Activated naive CD8-positive, alpha-beta T cell (primary cell): ENCODE results near the gene KIF16B.

Experiments used
- H3K27ac Mint-ChIP-seq: one replicate; pipeline ENCODE4 v1.8.0; 2021; ENCODE audit warnings: mixed read lengths
- H3K27me3 Mint-ChIP-seq: one replicate; pipeline ENCODE4 v1.8.0; 2021; ENCODE audit warnings: mixed read lengths
- H3K36me3 Mint-ChIP-seq: one replicate; pipeline ENCODE4 v1.8.0; 2021; ENCODE audit warnings: mixed read lengths
- H3K4me1 Mint-ChIP-seq: one replicate; pipeline ENCODE4 v1.8.0; 2021; ENCODE audit warnings: low read depth, mixed read lengths
- H3K4me3 Mint-ChIP-seq: one replicate; pipeline ENCODE4 v1.8.0; 2021; ENCODE audit warnings: mild to moderate bottlenecking, mixed read lengths
- H3K9me3 Mint-ChIP-seq: one replicate; pipeline ENCODE4 v1.8.0; 2021; ENCODE audit warnings: low read depth, mixed read lengths

KIF16B gene

GRCh38 chr20:16472045-16472872 is 101.0 kb downstream of the KIF16B start:
- H3K4me3 Mint-ChIP-seq: no peak overlapping the region
- H3K27me3 Mint-ChIP-seq: no peaks in the 10 kb centered on the region
- peaks cover 12% of the 10 kb centered on the region for H3K36me3 Mint-ChIP-seq
- no peak overlapping the region for H3K27ac Mint-ChIP-seq
- H3K9me3 Mint-ChIP-seq: no peaks in the 10 kb centered on the region
- H3K4me1 Mint-ChIP-seq: no peaks in the 10 kb centered on the region

DNA sequence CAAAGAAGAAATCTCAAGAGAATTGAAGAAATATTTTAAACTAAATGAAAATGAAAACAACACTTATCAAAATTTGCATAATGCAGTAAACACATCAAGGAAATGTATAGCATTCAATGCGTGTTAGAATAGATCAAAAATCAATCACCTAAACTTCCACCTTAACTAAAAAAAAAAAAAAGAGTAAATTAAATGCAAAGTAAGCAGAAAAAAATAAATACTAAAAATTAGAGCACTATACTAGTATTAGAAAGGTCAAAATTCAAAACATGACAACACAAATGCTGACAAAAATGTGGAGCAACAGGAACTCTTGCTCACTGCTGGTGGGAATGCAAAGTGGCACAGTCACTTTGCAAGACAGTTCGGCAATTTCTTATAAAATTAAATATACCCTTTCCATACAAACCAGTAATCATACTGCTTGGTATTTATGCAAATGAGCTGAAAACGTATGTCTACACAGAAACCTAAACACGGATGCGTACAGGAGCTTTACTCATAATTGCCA is 103.8 kb downstream of the KIF16B start:
- Mint-ChIP-seq H3K9me3 (no peaks in the 10 kb centered on the region), H3K4me1 (no peaks in the 10 kb centered on the region), H3K4me3 (no peak overlapping the region), H3K27ac (no peak overlapping the region), H3K36me3 (peaks cover 13% of the 10 kb centered on the region), H3K27me3 (no peaks in the 10 kb centered on the region)

DNA sequence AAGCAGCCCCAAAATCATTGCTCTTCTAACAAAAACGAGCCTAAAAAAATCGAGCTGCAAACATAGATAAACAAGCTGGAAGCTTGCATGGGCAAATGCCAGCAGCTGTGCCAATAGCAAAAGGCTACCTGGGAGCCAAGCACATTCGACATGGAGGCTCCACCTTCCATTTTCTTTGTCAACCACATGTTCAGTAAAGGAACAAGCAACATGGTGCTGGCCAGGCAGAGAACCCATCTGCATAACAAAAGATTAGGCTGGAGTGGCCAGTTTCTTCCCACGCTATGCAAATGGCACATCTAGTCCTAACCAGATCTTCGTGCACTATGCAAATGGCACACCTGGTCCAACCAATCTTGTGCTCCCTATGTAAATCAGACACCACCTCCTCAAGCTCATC is 110.5 kb downstream of the KIF16B start:
- no peaks in the 10 kb centered on the region for H3K4me1 Mint-ChIP-seq
- no peak overlapping the region for H3K27ac Mint-ChIP-seq
- no peaks in the 10 kb centered on the region for H3K9me3 Mint-ChIP-seq
- H3K27me3 Mint-ChIP-seq: no peaks in the 10 kb centered on the region
- H3K4me3 Mint-ChIP-seq: no peak overlapping the region
- H3K36me3 Mint-ChIP-seq: peaks cover 11% of the 10 kb centered on the region

DNA sequence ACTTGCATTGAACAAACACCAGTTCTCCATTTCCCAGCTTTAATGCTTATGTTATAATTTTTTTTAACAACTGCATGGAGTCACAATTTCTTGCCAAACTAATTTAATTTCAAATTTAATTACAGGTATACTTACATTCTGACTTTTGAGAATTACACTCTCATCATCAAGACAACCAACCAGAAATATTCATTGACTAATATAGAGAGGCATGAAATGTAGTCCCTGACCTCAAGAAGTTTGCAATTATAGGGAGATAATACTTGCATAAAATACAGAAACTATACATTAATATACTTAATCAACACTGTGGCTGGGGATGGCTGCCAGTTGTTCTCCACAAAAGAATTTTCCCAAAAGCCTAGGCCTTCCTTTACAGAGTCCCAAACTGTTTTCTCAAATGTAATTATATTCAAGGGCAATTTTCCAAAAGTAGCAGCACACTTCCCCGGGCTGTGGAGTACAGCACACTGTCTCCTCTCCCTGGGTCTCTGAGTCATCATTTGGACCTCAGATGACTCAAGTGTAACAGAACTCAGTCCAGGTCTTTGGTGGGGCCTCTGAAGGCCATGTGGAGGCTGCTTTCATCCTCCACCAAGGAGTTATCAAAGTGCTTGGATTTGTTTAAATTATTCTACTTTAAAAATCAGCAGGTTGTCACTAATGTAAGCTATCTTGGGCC is 114.1 kb downstream of the KIF16B start:
- no peak overlapping the region for H3K4me3 Mint-ChIP-seq
- no peaks in the 10 kb centered on the region for H3K4me1 Mint-ChIP-seq
- no peak overlapping the region for H3K27ac Mint-ChIP-seq
- no peaks in the 10 kb centered on the region for H3K27me3 Mint-ChIP-seq
- H3K9me3 Mint-ChIP-seq: no peaks in the 10 kb centered on the region
- peaks cover 11% of the 10 kb centered on the region for H3K36me3 Mint-ChIP-seq

- Mint-ChIP-seq H3K4me3 (no peak overlapping the region), H3K27ac (no peak overlapping the region)
Observed at GRCh38 chr20:16457514-16457913, 115.7 kb downstream of the KIF16B start.

DNA sequence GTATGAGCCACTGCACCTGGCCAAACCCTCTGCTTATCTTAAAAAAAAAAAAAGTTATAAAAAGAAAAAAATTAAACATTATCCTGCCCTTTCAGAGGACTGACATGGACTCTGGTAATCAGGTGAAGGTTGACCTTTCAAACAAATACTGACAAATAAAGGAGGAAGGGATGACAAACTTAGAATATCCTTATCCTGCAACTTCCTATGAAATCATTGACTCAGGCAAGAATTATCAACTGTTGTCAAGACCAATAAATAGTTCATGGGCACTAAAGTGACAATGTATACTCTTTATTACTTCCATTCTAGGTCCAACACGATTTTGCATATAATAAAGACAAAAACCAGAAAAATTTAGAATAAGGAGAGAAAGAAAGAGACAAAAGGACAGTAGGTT is 117.9 kb downstream of the KIF16B start:
- Mint-ChIP-seq H3K4me1 (no peaks in the 10 kb centered on the region), H3K27ac (no peak overlapping the region), H3K9me3 (no peaks in the 10 kb centered on the region), H3K4me3 (no peak overlapping the region), H3K36me3 (peaks cover 13% of the 10 kb centered on the region), H3K27me3 (no peaks in the 10 kb centered on the region)

More at GRCh38 chr20:16457514-16457913, 115.7 kb downstream of the KIF16B start:
- Mint-ChIP-seq H3K9me3 (no peaks in the 10 kb centered on the region), H3K36me3 (peaks cover 5% of the 10 kb centered on the region), H3K4me1 (no peaks in the 10 kb centered on the region), H3K27me3 (no peaks in the 10 kb centered on the region)

- no peak overlapping the region for H3K27ac Mint-ChIP-seq
- H3K4me3 Mint-ChIP-seq: no peak overlapping the region
- H3K27me3 Mint-ChIP-seq: no peaks in the 10 kb centered on the region
- H3K36me3 Mint-ChIP-seq: peaks cover 30% of the 10 kb centered on the region
- no peaks in the 10 kb centered on the region for H3K4me1 Mint-ChIP-seq
- H3K9me3 Mint-ChIP-seq: no peaks in the 10 kb centered on the region
Observed at GRCh38 chr20:16451982-16452381, 121.3 kb downstream of the KIF16B start.

GRCh38 chr20:16451001-16451400 is 122.2 kb downstream of the KIF16B start:
- Mint-ChIP-seq H3K36me3 (peaks cover 32% of the 10 kb centered on the region), H3K9me3 (no peaks in the 10 kb centered on the region), H3K27ac (no peak overlapping the region), H3K4me3 (no peak overlapping the region), H3K27me3 (no peaks in the 10 kb centered on the region), H3K4me1 (no peaks in the 10 kb centered on the region)

DNA sequence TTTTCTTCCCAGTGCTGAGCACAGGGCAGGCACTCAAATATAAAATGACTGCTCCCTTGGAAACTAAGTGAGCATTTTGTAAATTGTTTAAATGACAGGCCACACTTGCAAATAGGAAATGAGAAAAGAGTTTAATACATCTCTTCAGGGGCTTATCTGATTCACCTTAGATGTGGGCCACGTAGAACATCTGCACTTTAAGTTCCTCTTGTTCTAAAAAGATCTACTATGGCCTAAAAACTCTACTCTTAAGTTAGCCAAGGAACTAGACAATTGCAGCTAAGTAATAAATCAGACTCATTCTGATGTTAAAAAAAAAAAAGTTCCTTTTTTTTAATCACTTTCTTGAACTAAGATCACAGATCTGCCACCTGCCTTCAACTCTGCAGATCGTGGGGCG is 126.3 kb downstream of the KIF16B start:
- Mint-ChIP-seq H3K36me3 (peaks cover 30% of the 10 kb centered on the region), H3K27ac (no peak overlapping the region), H3K27me3 (no peaks in the 10 kb centered on the region), H3K9me3 (no peaks in the 10 kb centered on the region), H3K4me1 (no peaks in the 10 kb centered on the region), H3K4me3 (no peak overlapping the region)

- Mint-ChIP-seq H3K27ac (no peak overlapping the region), H3K4me1 (no peaks in the 10 kb centered on the region), H3K36me3 (peaks cover 29% of the 10 kb centered on the region)
Observed at GRCh38 chr20:16446246-16446645, 127.0 kb downstream of the KIF16B start.

DNA sequence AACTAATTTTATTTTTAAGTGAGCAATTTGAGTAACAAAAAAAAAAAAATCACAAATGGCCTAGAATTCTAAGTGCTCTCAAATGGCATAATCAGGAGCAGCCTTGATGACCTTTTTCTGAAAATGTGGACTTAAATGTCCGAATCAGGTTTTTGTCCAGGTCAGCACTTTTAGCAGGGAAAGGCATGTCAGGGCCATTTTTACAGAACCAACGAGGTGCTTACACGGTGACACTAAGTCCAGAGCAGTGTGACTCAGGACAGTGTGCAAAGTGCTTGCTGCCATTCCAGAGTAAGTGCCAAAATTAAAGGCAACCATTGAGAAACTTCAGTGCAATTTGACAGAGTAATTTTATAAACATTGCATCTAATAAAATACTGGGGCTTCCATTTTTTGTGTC is 127.8 kb downstream of the KIF16B start:
- Mint-ChIP-seq H3K4me1 (no peaks in the 10 kb centered on the region), H3K9me3 (no peaks in the 10 kb centered on the region), H3K27me3 (no peaks in the 10 kb centered on the region), H3K4me3 (no peak overlapping the region), H3K27ac (no peak overlapping the region), H3K36me3 (peaks cover 23% of the 10 kb centered on the region)

More at GRCh38 chr20:16446246-16446645, 127.0 kb downstream of the KIF16B start:
- no peaks in the 10 kb centered on the region for H3K27me3 Mint-ChIP-seq
- H3K9me3 Mint-ChIP-seq: no peaks in the 10 kb centered on the region
- no peak overlapping the region for H3K4me3 Mint-ChIP-seq

GRCh38 chr20:16444057-16444777 is 129.0 kb downstream of the KIF16B start:
- Mint-ChIP-seq H3K4me1 (peaks cover 7% of the 10 kb centered on the region), H3K4me3 (no peak overlapping the region), H3K27ac (no peak overlapping the region), H3K36me3 (peaks cover 28% of the 10 kb centered on the region), H3K9me3 (peaks cover 7% of the 10 kb centered on the region), H3K27me3 (no peaks in the 10 kb centered on the region)

GRCh38 chr20:16441546-16442164 is 131.6 kb downstream of the KIF16B start:
- no peak overlapping the region for H3K4me3 Mint-ChIP-seq
- H3K27ac Mint-ChIP-seq: no peak overlapping the region
- peaks cover 24% of the 10 kb centered on the region for H3K36me3 Mint-ChIP-seq
- H3K9me3 Mint-ChIP-seq: peaks cover 10% of the 10 kb centered on the region
- peaks cover 7% of the 10 kb centered on the region for H3K4me1 Mint-ChIP-seq
- no peaks in the 10 kb centered on the region for H3K27me3 Mint-ChIP-seq

DNA sequence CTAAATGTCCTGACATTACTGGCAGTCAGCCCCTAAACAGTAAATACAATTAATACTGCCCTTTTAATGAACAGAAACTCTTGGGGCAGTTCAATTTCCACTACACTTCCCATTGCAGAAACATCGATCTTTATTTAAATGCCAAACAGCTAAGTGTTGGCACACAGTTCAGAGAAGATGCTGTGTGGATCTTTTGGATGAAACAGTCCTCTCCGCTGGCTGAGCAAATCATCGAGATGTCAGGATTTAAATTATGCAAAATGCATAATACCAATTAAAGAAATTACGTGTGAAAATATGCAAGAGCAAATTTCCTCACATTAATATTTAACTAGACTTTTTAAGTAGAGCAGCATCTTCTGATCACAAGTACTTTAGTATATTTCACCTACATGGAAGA is 132.6 kb downstream of the KIF16B start:
- Mint-ChIP-seq H3K9me3 (peaks cover 10% of the 10 kb centered on the region), H3K36me3 (peaks cover 21% of the 10 kb centered on the region), H3K4me1 (peaks cover 7% of the 10 kb centered on the region), H3K27me3 (no peaks in the 10 kb centered on the region), H3K4me3 (no peak overlapping the region), H3K27ac (no peak overlapping the region)
